ENCODE results near the gene PCYOX1L.

The PCYOX1L gene

DNA sequence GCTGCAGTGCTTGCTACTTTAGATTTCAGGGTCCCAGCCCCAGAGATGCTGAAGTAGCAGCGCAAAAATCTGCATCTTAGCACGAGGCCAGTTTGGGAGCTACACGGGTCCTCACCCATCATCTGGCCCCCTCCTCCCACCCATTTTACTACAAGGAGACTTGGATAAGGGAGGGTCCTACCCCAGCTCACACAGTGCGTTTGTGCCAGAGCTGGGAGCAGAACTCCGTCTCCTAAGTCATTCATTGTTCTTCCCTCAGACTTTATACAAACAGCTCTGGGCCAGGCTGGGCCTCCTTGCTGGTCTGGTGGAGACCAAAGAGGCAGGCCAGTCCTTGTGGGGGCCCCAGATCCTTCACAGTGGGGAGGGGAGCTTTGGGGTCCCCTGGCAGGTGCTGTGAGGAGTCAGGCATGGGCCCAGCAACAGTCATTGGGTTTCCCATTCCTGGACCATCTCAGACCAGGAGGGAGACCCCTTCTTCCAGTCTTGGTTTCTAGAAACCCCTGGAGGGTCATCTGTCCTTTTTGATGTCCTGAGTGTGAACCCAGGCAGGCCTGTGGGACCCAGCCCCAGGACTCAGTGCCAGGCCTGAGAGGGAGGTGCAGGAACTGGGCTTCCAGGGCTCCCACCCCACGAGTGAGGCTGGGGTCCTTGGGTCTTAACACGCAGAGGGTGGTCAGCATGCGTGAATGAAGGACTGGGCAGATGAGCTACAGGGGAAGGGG, 23.6 kb downstream of the PCYOX1L start:
- H3K4me3 ChIP-seq (ENCODE audit: low read depth, low read length), result no peak overlapping the region
- no peak for DNase-seq (ENCODE audit: low read depth)
- TF ChIP-seq, protein P1, sequence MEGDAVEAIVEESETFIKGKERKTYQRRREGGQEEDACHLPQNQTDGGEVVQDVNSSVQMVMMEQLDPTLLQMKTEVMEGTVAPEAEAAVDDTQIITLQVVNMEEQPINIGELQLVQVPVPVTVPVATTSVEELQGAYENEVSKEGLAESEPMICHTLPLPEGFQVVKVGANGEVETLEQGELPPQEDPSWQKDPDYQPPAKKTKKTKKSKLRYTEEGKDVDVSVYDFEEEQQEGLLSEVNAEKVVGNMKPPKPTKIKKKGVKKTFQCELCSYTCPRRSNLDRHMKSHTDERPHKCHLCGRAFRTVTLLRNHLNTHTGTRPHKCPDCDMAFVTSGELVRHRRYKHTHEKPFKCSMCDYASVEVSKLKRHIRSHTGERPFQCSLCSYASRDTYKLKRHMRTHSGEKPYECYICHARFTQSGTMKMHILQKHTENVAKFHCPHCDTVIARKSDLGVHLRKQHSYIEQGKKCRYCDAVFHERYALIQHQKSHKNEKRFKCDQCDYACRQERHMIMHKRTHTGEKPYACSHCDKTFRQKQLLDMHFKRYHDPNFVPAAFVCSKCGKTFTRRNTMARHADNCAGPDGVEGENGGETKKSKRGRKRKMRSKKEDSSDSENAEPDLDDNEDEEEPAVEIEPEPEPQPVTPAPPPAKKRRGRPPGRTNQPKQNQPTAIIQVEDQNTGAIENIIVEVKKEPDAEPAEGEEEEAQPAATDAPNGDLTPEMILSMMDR (IDR thresholded peaks at IDR 0.05; ENCODE audit: insufficient read depth, low read depth, low read length, missing control alignments), result no peak

DNA sequence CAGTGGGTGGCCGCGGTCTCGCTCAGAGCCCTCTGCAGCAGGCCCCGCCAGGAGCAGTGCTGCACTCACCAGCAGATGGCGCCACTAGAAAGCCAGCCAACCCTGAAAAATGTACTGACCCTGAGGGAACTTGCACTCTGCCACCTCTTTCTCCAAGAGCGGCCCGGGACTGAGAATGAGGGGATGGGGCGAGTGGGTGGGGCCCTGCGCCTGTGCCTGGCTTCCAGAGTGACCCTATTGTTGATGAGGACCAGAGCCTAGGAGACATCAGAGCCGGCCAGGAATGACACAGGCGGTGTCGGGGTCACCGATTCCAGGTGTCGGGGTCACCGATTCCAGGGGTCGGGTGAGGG, 24.1 kb downstream of the PCYOX1L start:
- TF ChIP-seq, protein P1 (IDR thresholded peaks at IDR 0.05; ENCODE audit: insufficient read depth, low read depth, low read length, missing control alignments), result peak; percentile 95
- H3K4me3 ChIP-seq (ENCODE audit: low read depth, low read length), result no peak overlapping the region
- DNase-seq (ENCODE audit: low read depth), result peak; percentile 67

DNA sequence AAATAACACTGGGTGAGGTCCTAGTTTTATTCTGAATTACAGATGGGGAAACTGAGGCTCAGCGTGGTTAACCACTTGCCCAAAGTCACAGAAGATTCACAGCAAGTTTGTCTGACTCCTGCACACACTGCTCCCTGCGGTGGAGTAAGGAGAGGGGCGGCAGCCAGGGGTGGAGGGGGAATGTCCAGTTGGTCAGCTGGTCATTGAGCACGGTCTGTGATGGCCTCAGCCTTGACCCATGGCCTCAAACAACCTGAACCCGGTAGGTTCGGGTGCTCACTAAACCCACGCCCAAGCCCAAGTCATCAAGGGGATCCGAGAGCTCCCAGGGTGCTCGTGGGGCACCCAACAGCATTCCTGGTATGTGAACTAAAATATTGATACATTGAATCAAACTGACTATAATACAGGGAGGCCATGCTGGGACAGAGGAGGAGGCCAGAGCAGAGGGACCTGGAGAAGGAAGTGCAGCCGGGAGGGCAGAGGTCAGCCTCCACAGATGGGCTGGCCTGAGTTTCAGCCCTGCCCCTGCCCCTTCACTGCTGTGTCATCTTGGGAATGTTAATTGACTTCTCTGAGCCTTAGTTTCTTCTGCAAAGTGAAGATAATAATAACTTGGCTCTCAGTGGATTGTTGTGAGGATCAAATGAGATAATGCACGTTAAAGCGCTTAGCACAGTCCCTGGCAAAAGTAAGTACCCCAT, 24.8 kb downstream of the PCYOX1L start:
- no peak for DNase-seq (ENCODE audit: low read depth)
- H3K4me3 ChIP-seq (ENCODE audit: low read depth, low read length), result no peak overlapping the region

DNA sequence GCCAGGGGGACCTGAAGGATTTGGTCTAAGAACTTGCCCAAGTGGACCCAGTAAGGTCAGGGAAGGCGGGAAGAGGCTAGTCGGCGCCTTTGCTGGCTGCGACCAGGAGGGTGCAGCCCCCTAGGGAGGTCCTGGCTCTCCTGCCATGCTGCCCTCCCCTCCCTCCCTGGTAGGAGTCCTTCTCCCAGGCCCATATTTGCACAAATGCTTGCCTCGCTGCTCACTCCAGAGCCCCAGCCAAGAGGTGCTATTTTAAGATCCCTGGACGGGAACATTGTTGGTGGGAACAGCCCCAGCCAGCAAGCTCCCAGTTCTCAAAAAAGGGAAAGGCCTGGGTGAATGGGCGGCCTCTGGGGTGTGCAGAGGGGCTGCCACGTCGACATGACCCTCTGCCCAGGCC, 25.6 kb downstream of the PCYOX1L start:
- H3K4me3 ChIP-seq (ENCODE audit: low read depth, low read length), result no peak overlapping the region
- DNase-seq (ENCODE audit: low read depth), result no peak
- TF ChIP-seq, protein P1 (IDR thresholded peaks at IDR 0.05; ENCODE audit: insufficient read depth, low read depth, low read length, missing control alignments), result no peak

More for the DNA sequence above, 24.8 kb downstream of the PCYOX1L start:
- TF ChIP-seq, protein P1 (IDR thresholded peaks at IDR 0.05; ENCODE audit: insufficient read depth, low read depth, low read length, missing control alignments), result no peak

DNA sequence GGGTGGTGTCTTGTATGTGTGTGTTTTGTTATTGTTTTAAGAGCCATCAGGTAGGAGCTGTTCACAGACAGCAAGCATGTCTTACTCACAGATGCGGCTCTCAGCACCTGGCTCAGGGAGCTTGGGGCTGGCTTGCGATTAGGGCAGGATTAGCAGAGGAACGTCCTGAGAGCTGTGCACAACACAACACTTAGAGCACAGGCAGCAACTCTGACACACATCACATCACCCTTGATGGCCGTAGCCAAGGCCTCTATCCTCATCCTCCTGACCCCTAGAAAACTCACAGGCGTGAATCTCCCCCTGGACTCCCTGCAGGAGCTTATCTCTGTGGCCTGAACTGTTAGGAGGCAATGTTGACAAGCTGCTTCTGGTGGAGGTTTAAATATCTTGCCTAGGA, 28.3 kb downstream of the PCYOX1L start:
- TF ChIP-seq, protein P1 (IDR thresholded peaks at IDR 0.05; ENCODE audit: insufficient read depth, low read depth, low read length, missing control alignments), result no peak
- DNase-seq (ENCODE audit: low read depth), result no peak

DNA sequence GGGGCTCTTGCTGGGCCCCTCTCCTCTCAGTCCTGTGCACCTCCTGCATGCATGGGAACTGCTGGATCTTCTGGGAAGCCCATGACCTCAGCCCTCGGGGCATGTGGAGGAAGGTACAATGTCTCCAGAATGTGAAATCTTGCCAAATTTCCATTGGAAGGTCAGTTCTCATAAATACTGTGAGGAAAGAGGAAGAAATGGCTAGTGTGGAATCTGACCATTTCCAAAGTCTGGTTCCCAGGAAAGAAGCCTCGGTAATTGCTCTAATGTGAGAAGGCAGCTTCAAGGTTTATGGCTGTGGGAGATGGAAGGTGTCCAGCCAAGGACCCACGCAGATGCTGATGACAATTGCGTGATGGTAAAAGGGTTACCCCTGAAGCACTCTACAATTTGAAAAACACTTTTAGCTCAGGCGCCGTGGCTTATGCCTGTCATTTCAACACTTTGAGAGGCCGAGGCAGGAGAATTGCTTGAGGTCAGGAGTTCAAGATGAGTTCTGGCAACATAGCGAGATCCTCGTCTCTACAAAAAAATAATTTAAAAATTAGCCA, 29.3 kb downstream of the PCYOX1L start:
- DNase-seq (ENCODE audit: low read depth), result no peak
- H3K4me3 ChIP-seq (ENCODE audit: low read depth, low read length), result no peak overlapping the region
- TF ChIP-seq, protein P1 (IDR thresholded peaks at IDR 0.05; ENCODE audit: insufficient read depth, low read depth, low read length, missing control alignments), result no peak

More for the DNA sequence above, 28.3 kb downstream of the PCYOX1L start:
- H3K4me3 ChIP-seq (ENCODE audit: low read depth, low read length), result no peak overlapping the region

All from GM12865 (cell line).